ENCODE measurements around the gene SLC35F4.

DNA sequence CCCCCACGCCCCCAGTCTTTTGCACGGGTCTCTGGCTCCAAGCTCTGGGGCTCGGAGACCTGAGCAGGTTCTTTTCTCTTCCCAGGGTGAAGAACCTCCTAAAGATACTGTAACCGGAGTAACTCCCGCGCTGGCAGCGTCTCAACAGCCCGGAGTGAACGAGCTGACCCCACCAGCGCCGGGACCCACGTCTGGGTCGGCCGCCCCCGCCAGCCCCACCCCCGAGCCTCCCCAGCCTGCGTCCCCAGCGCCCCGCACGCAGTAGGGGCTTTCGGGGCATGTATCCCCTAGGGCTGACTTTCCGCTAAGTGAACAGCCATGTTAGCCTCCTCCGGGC is 858 bp downstream of the SLC35F4 start:
- TF ChIP-seq, protein P1, sequence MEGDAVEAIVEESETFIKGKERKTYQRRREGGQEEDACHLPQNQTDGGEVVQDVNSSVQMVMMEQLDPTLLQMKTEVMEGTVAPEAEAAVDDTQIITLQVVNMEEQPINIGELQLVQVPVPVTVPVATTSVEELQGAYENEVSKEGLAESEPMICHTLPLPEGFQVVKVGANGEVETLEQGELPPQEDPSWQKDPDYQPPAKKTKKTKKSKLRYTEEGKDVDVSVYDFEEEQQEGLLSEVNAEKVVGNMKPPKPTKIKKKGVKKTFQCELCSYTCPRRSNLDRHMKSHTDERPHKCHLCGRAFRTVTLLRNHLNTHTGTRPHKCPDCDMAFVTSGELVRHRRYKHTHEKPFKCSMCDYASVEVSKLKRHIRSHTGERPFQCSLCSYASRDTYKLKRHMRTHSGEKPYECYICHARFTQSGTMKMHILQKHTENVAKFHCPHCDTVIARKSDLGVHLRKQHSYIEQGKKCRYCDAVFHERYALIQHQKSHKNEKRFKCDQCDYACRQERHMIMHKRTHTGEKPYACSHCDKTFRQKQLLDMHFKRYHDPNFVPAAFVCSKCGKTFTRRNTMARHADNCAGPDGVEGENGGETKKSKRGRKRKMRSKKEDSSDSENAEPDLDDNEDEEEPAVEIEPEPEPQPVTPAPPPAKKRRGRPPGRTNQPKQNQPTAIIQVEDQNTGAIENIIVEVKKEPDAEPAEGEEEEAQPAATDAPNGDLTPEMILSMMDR (IDR thresholded peaks at IDR 0.05; ENCODE audit: low read length): no peak
- no peak for TF ChIP-seq EZH2phosphoT487 (IDR thresholded peaks at IDR 0.05; ENCODE audit: low read length)
- TF ChIP-seq EZH2 (optimal IDR thresholded peaks at IDR 0.05; ENCODE audit: low read depth, low read length): no peak

Measured in MM.1S (cell line).